Body of pancreas (tissue), 4 donors: ENCODE data around the gene CFAP70.
"Not testable (repeated sequence)": the region's sequence is repeated elsewhere in the genome, so short reads cannot be mapped to it uniquely, and the experiment has no call there.

Experiments used
- CTCF ChIP-seq, 7 experiments: fragments of 450-650 bp in 4 of 7; fragments of 200-600 bp in 3 of 7; sonication (generic) in 3 of 7; IDR thresholded peaks; one replicate each; pipeline ENCODE4 v1.5.1; 2016 to 2019; ENCODE audit warnings: antibody characterized with exemption in 7 of 7
- POLR2A ChIP-seq, 3 donors: fragments of 450-650 bp; IDR thresholded peaks; one replicate each; pipeline ENCODE4 v1.6.1; 2016; ENCODE audit warnings: antibody characterized with exemption in 3 of 3, mild to moderate bottlenecking in 2 of 3

DNA sequence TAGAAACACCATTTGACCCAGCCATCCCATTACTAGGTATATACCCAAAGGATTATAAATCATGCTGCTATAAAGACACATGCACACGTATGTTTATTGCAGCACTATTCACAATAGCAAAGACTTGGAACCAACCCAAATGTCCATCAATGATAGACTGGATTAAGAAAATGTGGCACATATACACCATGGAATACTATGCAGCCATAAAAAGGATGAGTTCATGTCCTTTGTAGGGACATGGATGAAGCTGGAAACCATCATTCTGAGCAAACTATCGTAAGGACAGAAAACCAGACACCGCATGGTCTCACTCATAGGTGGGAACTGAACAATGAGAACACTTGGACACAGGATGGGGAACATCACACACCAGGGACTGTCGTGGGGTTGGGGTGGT is 35.7 kb upstream of the CFAP70 start:
- not testable (repeated sequence) for TF ChIP-seq CTCF, POLR2A (IDR thresholded peaks at IDR 0.05)
